ENCODE measurements around the gene ARL8A. TPM values are rescaled to one million over a fixed set of nuclear protein-coding genes. Genes with fewer than 3 reads are reported as not detected.

Gene ARL8A
- total RNA-seq, 4 donors from 2014 or later, result 36.5 to 68.4 (median 41.3) TPM

GRCh38 chr1:202151045-202151444 lies 6.5 kb upstream of the ARL8A start:
- intact Hi-C loops (cut with DNase I; ENCODE audit: low total_unique reads), result no loop called here

GRCh38 chr1:202150602-202151001 lies 6.1 kb upstream of the ARL8A start:
- TF ChIP-seq POLR2A (IDR thresholded peaks at IDR 0.05) (no peak), CTCF (IDR thresholded peaks at IDR 0.05) (no peak)
- DNase-seq (ENCODE audit: low spot score in 2 of 2), result no peak
- no peak overlapping the region for H3K4me3 ChIP-seq (ENCODE audit: low read depth, poor library complexity, severe bottlenecking)
- intact Hi-C loops (cut with DNase I; ENCODE audit: low total_unique reads), result no loop called here
- WGBS, 2 donors, result 93 to 95% methylated on average over 8 of the region's 8 CpGs

More at GRCh38 chr1:202151045-202151444, 6.5 kb upstream of the ARL8A start:
- TF ChIP-seq CTCF (IDR thresholded peaks at IDR 0.05) (no peak), POLR2A (IDR thresholded peaks at IDR 0.05) (no peak)
- H3K4me3 ChIP-seq (ENCODE audit: low read depth, poor library complexity, severe bottlenecking), result no peak overlapping the region
- 93% methylated on average over 2 of the region's 2 CpGs for WGBS, 2 donors
- no peak for DNase-seq (ENCODE audit: low spot score in 2 of 2)

- WGBS, 2 donors, result 94 to 95% methylated on average over 9 of the region's 9 CpGs
- H3K4me3 ChIP-seq (ENCODE audit: low read depth, poor library complexity, severe bottlenecking), result no peak overlapping the region
- no peak for TF ChIP-seq CTCF (IDR thresholded peaks at IDR 0.05)
- no peak for TF ChIP-seq POLR2A (IDR thresholded peaks at IDR 0.05)
- intact Hi-C loops (cut with DNase I; ENCODE audit: low total_unique reads), result no loop called here
- no peak for DNase-seq (ENCODE audit: low spot score in 2 of 2)
These were observed 5.7 kb upstream of the ARL8A start for GRCh38 chr1:202150187-202150586.

- no peak overlapping the region for H3K4me3 ChIP-seq (ENCODE audit: low read depth, poor library complexity, severe bottlenecking)
- no peak for DNase-seq (ENCODE audit: low spot score in 2 of 2)
- intact Hi-C loops (cut with DNase I; ENCODE audit: low total_unique reads), result no loop called here
- no peak for TF ChIP-seq POLR2A (IDR thresholded peaks at IDR 0.05)
- TF ChIP-seq CTCF (IDR thresholded peaks at IDR 0.05), result no peak
- WGBS, 2 donors, result 75 to 79% methylated on average over 4 of the region's 4 CpGs
These were observed 5.0 kb upstream of the ARL8A start for GRCh38 chr1:202149566-202149965.

DNA sequence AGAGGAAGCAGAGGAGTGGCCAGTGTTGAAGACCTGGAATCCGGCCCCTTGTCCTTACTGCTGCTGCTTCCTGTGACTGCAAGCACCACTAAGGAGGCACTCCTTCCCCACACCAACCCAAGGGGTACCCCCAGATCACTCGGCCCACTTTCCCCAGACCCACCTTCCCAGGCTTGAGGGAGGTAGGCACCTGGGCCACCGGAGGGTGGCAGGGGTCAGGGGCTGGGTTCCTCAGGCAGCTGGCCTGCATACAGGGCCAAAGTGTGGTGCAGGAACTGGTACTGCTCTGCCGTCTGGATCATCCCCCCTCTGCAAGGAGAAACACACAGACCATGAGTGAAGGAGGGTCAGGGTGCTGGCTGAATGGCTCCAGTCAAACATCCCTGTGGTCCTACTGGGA lies 3.9 kb upstream of the ARL8A start:
- DNase-seq (ENCODE audit: low spot score in 2 of 2), result no peak
- 87 to 91% methylated on average over 4 of the region's 4 CpGs for WGBS, 2 donors
- TF ChIP-seq POLR2A (IDR thresholded peaks at IDR 0.05), result no peak
- TF ChIP-seq CTCF (IDR thresholded peaks at IDR 0.05), result no peak
- H3K4me3 ChIP-seq (ENCODE audit: low read depth, poor library complexity, severe bottlenecking), result no peak overlapping the region
- intact Hi-C loops (cut with DNase I; ENCODE audit: low total_unique reads), result no loop called here

DNA sequence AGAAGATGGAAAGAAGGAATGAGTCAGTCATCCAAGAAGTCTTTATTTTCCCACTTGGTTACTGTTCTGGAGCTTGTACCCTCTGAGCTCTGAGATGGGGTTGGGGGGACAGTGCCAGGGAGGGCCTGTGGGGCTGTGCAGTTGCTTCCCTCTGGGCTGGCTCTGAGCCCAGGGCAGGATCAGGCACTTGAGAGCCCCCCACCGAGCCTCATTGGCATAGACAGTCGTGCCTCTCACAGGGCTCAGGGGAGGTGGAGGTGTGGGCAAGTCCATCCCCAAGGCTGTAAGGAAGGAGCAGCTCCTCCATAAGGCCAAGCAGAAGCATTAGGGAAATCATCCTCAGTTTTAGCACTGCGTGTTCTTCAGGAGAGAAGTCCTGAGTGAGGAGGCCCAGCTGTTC lies 2.5 kb upstream of the ARL8A start:
- no peak overlapping the region for H3K4me3 ChIP-seq (ENCODE audit: low read depth, poor library complexity, severe bottlenecking)
- TF ChIP-seq POLR2A (IDR thresholded peaks at IDR 0.05) (no peak), CTCF (IDR thresholded peaks at IDR 0.05) (no peak)
- DNase-seq (ENCODE audit: low spot score in 2 of 2), result no peak
- intact Hi-C loops (cut with DNase I; ENCODE audit: low total_unique reads), result no loop called here
- WGBS, 2 donors, result 78 to 87% methylated on average over 3 of the region's 3 CpGs

Data from lower leg skin (tissue), 4 donors.